Peyer's patch (tissue), 4 donors: ENCODE measurements around the gene IFT122. TPM values are rescaled to one million over a fixed set of nuclear protein-coding genes. Genes with fewer than 3 reads are reported as not detected.

Experiments
- DNase-seq, 3 donors: peaks; one replicate each; pipeline ENCODE4 v3.0.0-alpha.2; 2017 to 2019
- H3K27ac ChIP-seq, 4 donors: fragments of 200-600 bp; sonication (generic); one replicate each; pipeline ENCODE4 v1.5.1; 2016 to 2019
- H3K27me3 ChIP-seq, 2 donors: fragments of 200-600 bp; sonication (generic); one replicate each; pipeline ENCODE4 v1.5.1; 2019
- H3K36me3 ChIP-seq, 3 donors: fragments of 200-600 bp; sonication (generic); one replicate each; pipeline ENCODE4 v1.5.1; 2016 to 2019
- H3K4me1 ChIP-seq, 4 donors: fragments of 200-600 bp; sonication (generic); one replicate each; pipeline ENCODE4 v1.5.1; 2016 to 2019
- H3K4me3 ChIP-seq, 4 donors: fragments of 200-600 bp; sonication (generic); 1 replicate in 3 of 4; 2 replicates in 1 of 4; pipeline ENCODE4 v1.5.1; 2016 to 2019; ENCODE audit warnings: mild to moderate bottlenecking in 1 of 4
- H3K9me3 ChIP-seq, 4 donors: fragments of 200-600 bp; sonication (generic); one replicate each; pipeline ENCODE4 v1.5.1; 2016 to 2019; ENCODE audit warnings: mild to moderate bottlenecking in 1 of 4
- POLR2A ChIP-seq, 2 donors: fragments of 450-650 bp; IDR thresholded peaks; one replicate each; pipeline ENCODE4 v1.5.1; 2017; ENCODE audit warnings: antibody characterized with exemption in 2 of 2, mild to moderate bottlenecking in 2 of 2, moderate library complexity in 2 of 2
- total RNA-seq, 4 donors: library from RNA; depleted of rRNA; stranded (reverse); fragments of >200 nt; gene quantifications; one replicate each; pipeline ENCODE4 v1.1.0, GENCODE V29; 2016
- TF ChIP-seq, protein P1 (sequence below), 6 experiments: fragments of 450-650 bp in 4 of 6; fragments of 200-600 bp in 2 of 6; sonication (generic) in 1 of 6; IDR thresholded peaks; one replicate each; pipeline ENCODE4 v1.5.1; 2017 to 2019; ENCODE audit warnings: antibody characterized with exemption in 6 of 6, mild to moderate bottlenecking in 3 of 6, moderate library complexity in 1 of 6

The IFT122 gene
- total RNA-seq, 4 donors from 2014 or later, result 10.9 to 85.0 (median 26.4) TPM

DNA sequence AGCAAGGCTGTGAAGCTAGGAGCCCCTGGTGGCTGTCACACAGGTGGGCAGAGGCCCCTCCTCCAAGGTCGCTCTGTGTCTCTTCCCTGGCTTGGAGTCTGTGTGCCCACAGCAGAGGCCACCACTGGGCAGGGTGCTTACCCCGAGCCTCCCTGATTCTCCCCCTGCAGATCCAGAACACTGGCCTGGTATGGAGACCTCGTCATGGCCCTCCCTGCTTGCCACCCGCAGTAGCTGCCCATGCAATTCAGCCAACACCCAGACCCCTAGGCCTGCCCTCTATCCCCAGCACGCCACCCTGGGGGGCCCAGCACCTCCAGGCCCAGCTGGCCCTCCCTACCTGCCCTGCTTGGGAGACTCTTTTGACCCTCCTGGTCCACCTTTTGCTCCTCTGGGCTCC lies 82.9 kb downstream of the IFT122 start:
- H3K36me3 ChIP-seq, result no peaks in the 10 kb centered on the region
- DNase-seq, result no peak
- H3K4me3 ChIP-seq, result no peak overlapping the region
- no peaks in the 10 kb centered on the region for H3K9me3 ChIP-seq
- peaks cover 0 to 4% (median 0%) of the 10 kb centered on the region in 4 donors for H3K4me1 ChIP-seq
- no peak for TF ChIP-seq POLR2A (IDR thresholded peaks at IDR 0.05)
- TF ChIP-seq, protein P1, sequence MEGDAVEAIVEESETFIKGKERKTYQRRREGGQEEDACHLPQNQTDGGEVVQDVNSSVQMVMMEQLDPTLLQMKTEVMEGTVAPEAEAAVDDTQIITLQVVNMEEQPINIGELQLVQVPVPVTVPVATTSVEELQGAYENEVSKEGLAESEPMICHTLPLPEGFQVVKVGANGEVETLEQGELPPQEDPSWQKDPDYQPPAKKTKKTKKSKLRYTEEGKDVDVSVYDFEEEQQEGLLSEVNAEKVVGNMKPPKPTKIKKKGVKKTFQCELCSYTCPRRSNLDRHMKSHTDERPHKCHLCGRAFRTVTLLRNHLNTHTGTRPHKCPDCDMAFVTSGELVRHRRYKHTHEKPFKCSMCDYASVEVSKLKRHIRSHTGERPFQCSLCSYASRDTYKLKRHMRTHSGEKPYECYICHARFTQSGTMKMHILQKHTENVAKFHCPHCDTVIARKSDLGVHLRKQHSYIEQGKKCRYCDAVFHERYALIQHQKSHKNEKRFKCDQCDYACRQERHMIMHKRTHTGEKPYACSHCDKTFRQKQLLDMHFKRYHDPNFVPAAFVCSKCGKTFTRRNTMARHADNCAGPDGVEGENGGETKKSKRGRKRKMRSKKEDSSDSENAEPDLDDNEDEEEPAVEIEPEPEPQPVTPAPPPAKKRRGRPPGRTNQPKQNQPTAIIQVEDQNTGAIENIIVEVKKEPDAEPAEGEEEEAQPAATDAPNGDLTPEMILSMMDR (IDR thresholded peaks at IDR 0.05), result no peak
- no peaks in the 10 kb centered on the region for H3K27me3 ChIP-seq
- no peak overlapping the region for H3K27ac ChIP-seq

DNA sequence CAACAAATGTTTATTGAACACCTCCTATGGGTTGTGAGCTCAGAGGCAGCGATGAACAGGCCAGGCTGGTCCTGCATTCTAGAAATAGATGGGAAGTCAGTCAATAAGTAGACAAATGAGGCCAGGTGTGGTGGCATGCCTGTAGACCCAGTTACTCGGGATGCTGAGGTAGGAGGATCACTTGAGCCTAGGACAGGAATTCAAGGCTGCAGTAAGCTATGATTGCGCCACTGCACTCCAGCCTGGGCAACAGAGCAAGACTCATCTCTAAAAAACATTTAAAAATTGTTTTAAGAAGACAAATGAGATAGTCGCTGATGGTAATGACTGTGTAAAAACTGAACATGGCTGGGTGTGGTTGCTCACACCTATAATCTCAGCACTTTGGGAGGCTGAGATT lies 84.1 kb downstream of the IFT122 start:
- no peaks in the 10 kb centered on the region for H3K9me3 ChIP-seq
- H3K27ac ChIP-seq, result no peak overlapping the region
- TF ChIP-seq, protein P1 (IDR thresholded peaks at IDR 0.05), result no peak
- TF ChIP-seq POLR2A (IDR thresholded peaks at IDR 0.05), result no peak
- peaks cover 0 to 4% (median 0%) of the 10 kb centered on the region in 4 donors for H3K4me1 ChIP-seq
- DNase-seq, result no peak
- no peaks in the 10 kb centered on the region for H3K36me3 ChIP-seq
- no peak overlapping the region for H3K4me3 ChIP-seq
- no peaks in the 10 kb centered on the region for H3K27me3 ChIP-seq

DNA sequence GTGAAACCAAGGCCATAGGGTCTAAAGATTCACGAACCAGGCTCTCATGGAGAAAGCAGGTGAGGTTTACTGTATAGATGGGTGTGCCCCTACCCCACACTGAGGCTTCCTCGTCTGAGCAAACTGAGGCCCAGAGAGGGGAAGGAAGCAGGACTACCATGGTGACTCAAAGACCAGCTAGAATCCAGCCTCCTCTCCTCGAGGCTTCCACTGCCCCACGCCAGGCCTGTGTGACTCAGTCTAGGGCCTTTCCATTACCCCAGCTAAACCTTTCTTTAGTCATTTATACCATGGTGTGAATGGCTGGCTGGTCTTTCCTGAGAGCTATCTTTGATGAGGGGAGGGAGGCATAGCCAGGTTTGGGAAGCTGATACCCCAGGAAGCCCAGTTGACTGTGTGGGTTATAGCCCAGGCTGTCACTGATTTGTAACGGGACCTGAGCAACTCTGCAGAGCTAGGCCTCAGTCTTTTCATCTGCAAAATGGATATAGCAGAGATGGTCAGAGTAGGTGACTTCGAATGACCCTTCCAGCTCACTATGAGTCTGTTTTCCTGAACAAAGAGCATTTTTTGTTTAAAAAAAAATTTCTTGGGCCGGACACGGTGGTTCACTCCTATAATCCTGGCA lies 85.4 kb downstream of the IFT122 start:
- Histone ChIP-seq H3K27me3 (no peaks in the 10 kb centered on the region), H3K36me3 (no peaks in the 10 kb centered on the region), H3K9me3 (no peaks in the 10 kb centered on the region), H3K4me3 (no peak overlapping the region), H3K4me1 (peaks cover 0 to 4% (median 0%) of the 10 kb centered on the region in 4 donors), H3K27ac (peak overlapping the region in 1 of 4 donors; percentile 38)
- no peak for TF ChIP-seq POLR2A (IDR thresholded peaks at IDR 0.05)
- TF ChIP-seq, protein P1 (IDR thresholded peaks at IDR 0.05), result no peak
- no peak for DNase-seq

DNA sequence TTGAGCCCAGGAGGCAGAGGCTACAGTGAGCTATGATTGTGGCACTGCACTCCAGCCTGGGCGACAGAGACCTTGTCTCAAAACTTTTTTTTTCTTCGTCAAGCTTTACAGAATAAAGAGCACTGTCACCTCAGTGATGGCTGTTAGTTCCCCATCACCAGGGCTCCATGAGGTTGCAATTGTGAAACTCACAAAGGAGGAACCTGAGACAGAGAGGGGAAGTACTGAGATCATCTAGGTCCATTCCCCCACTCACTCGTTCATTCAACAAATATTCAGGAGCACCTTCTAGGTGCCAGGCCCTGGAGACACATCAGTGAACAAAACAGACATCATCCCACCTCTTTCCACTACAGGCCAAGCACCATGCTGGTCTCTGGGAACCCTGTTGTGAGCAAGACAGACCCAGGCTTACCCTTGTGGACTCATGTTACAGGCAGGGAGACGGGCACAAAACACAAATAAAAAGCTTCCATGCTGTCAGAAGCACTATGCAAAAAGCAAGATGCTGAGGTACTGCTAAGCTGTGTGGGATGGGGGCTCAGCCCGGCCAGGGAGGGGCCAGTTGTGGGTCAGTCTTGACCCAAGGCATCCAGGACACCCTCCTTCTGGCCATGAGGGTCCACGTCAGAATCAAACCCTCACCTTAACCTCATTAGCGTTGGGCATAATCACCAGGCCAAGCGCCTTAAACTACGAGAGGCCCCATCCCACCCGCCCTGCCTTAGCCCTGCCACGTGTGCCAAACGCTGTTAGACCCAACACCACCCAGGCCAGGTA lies 86.3 kb downstream of the IFT122 start:
- TF ChIP-seq, protein P1 (IDR thresholded peaks at IDR 0.05), result no peak
- TF ChIP-seq POLR2A (IDR thresholded peaks at IDR 0.05), result no peak
- H3K27me3 ChIP-seq, result no peaks in the 10 kb centered on the region
- peak in 2 of 3 donors; percentile 40 to 55 for DNase-seq
- no peaks in the 10 kb centered on the region for H3K36me3 ChIP-seq
- peak overlapping the region in 1 of 4 donors; percentile 38 for H3K27ac ChIP-seq
- no peak overlapping the region for H3K4me3 ChIP-seq
- no peaks in the 10 kb centered on the region for H3K9me3 ChIP-seq
- peaks cover 0 to 4% (median 0%) of the 10 kb centered on the region in 4 donors for H3K4me1 ChIP-seq

DNA sequence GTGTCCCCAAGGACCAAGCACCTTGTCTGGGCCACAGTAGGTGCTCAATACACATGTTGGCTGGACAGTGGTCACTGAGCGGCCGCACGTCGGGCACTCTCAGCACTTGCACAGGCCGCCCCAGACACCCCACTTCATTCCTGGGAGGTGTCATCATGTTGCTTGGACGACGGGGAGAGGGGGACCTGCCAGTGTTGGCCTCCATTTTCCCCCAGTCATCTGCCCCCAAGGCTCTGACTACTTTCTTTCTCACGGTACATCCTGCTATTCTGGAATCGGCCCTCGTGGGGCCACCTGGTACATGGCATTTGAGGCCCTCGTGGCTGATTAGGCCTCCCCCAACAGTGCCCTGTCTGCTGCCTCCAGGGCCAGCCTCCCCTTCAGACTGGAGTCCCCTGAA lies 87.2 kb downstream of the IFT122 start:
- no peak for TF ChIP-seq POLR2A (IDR thresholded peaks at IDR 0.05)
- TF ChIP-seq, protein P1 (IDR thresholded peaks at IDR 0.05), result no peak
- no peaks in the 10 kb centered on the region for H3K9me3 ChIP-seq
- H3K4me1 ChIP-seq, result peaks cover 0 to 4% (median 0%) of the 10 kb centered on the region in 4 donors
- DNase-seq, result no peak
- H3K36me3 ChIP-seq, result no peaks in the 10 kb centered on the region
- H3K27me3 ChIP-seq, result no peaks in the 10 kb centered on the region
- no peak overlapping the region for H3K4me3 ChIP-seq
- H3K27ac ChIP-seq, result no peak overlapping the region
